Measurements from ENCODE around the gene PKD1L1. TPM values are rescaled to one million over a fixed set of nuclear protein-coding genes. Genes with fewer than 3 reads are reported as not detected.

PKD1L1 gene
- total RNA-seq, 1 experiment from 2014 or later: not detected

DNA sequence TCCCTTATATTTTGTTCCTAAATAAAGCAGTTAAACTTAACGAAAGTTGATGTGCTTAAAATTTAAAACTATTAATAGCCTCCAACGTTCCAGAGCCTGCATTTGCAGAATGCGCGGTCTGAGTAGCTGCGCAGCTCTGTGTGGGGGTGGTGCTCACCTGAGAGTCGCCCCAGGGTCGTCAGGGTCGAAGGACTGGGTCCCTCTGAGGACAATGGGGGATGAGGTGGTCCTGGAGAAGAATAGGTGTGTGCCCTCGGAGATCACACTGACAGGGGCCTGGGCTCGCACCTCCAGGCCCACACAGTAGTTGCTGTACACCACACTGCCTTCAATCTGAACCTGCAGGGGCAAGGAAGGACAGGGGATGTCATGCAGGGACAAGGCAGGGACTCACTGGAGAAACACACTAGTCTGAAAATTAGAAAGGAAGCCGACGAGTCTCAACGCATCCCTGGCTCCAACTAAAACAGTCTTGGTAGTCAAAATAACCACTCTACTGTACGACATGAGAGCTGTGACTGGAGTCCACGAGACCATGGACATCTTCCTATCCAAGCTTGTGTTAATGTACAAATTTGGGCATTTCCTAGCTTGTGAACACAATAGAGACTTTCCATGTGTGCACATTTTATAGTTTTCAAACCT is 54.4 kb downstream of the PKD1L1 start:
- intact Hi-C loops (cut with micrococcal nuclease): no loop called here
- CTCF ChIA-PET: no interaction called here
- Mint-ChIP-seq H3K4me1 (ENCODE audit: insufficient read depth, unreplicated experiment) (no peaks in the 10 kb centered on the region), H3K4me3 (ENCODE audit: unreplicated experiment) (no peak overlapping the region), H3K27ac (ENCODE audit: low read depth, unreplicated experiment) (no peak overlapping the region), H3K36me3 (ENCODE audit: insufficient read depth, unreplicated experiment) (no peaks in the 10 kb centered on the region), H3K9me3 (ENCODE audit: unreplicated experiment) (no peaks in the 10 kb centered on the region), H3K27me3 (ENCODE audit: insufficient read depth, unreplicated experiment) (peaks cover 26% of the 10 kb centered on the region)
- POLR2A ChIA-PET: no interaction called here
- TF ChIP-seq, protein P1, sequence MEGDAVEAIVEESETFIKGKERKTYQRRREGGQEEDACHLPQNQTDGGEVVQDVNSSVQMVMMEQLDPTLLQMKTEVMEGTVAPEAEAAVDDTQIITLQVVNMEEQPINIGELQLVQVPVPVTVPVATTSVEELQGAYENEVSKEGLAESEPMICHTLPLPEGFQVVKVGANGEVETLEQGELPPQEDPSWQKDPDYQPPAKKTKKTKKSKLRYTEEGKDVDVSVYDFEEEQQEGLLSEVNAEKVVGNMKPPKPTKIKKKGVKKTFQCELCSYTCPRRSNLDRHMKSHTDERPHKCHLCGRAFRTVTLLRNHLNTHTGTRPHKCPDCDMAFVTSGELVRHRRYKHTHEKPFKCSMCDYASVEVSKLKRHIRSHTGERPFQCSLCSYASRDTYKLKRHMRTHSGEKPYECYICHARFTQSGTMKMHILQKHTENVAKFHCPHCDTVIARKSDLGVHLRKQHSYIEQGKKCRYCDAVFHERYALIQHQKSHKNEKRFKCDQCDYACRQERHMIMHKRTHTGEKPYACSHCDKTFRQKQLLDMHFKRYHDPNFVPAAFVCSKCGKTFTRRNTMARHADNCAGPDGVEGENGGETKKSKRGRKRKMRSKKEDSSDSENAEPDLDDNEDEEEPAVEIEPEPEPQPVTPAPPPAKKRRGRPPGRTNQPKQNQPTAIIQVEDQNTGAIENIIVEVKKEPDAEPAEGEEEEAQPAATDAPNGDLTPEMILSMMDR (IDR thresholded peaks at IDR 0.05; ENCODE audit: unreplicated experiment): no peak
- no peak for DNase-seq (ENCODE audit: unreplicated experiment)
- no TSS peak for BruUV-seq (replicated peaks)

DNA sequence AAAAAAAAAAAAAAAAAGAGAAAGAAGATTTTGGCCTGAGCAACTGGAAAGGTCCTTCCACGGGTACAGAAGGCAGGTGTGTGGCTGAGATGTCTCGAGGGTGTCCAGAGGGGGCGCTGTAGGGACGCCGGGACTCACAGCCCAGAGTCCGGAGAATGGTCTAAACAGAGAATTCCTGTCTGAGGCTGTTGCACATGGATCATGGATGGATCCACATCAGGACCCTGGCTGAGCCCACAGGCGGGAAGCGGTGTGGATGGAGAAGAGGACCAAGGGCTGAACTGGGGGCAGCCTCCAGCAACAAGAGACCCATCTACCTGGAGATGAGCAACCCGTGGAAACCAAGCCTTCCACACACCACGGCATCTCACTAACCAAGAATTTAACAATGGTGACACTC is 55.0 kb downstream of the PKD1L1 start:
- no peak overlapping the region for H3K4me3 Mint-ChIP-seq (ENCODE audit: unreplicated experiment)
- ChIA-PET CTCF (interaction anchor here (0.6 kb wide), 3 partner anchors 13 to 1807 kb away, joined by 3 to 5 read pairs (median 4); no protein-coding TSS in a partner anchor), POLR2A (no interaction called here)
- peak; percentile 31 for DNase-seq (ENCODE audit: unreplicated experiment)
- no peak overlapping the region for H3K27ac Mint-ChIP-seq (ENCODE audit: low read depth, unreplicated experiment)
- no TSS peak for BruUV-seq (replicated peaks)
- no peaks in the 10 kb centered on the region for H3K9me3 Mint-ChIP-seq (ENCODE audit: unreplicated experiment)
- peaks cover 24% of the 10 kb centered on the region for H3K27me3 Mint-ChIP-seq (ENCODE audit: insufficient read depth, unreplicated experiment)
- TF ChIP-seq, protein P1 (IDR thresholded peaks at IDR 0.05; ENCODE audit: unreplicated experiment): peak; percentile 11
- intact Hi-C loops (cut with micrococcal nuclease): no loop called here
- no peaks in the 10 kb centered on the region for H3K4me1 Mint-ChIP-seq (ENCODE audit: insufficient read depth, unreplicated experiment)
- no peaks in the 10 kb centered on the region for H3K36me3 Mint-ChIP-seq (ENCODE audit: insufficient read depth, unreplicated experiment)

DNA sequence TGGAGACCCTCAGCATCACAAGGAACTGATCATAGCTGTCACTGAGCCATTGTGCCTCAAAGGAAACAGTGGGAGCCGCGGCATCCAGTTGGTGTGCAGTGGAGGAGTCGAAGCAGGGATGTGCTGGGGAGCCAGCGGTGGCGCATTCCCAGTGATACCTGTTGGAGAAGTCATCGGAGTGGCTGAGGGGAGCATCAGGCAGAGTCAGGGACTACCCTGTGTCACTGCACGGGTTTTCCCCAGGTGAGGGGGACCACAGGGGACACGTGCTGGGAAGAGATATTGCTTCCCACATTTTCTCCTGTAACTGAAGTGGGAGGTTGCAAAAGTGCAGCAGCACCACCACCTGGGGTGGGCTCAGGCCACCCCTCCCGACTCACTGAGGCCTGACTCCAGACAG is 57.7 kb downstream of the PKD1L1 start:
- no peaks in the 10 kb centered on the region for H3K36me3 Mint-ChIP-seq (ENCODE audit: insufficient read depth, unreplicated experiment)
- no peaks in the 10 kb centered on the region for H3K4me1 Mint-ChIP-seq (ENCODE audit: insufficient read depth, unreplicated experiment)
- ChIA-PET CTCF (no interaction called here), POLR2A (interaction anchor here (0.6 kb wide), 1 partner anchor 395 kb away, joined by 3 read pairs; no protein-coding TSS in a partner anchor)
- H3K27ac Mint-ChIP-seq (ENCODE audit: low read depth, unreplicated experiment): no peak overlapping the region
- BruUV-seq (replicated peaks): no TSS peak
- intact Hi-C loops (cut with micrococcal nuclease): no loop called here
- H3K27me3 Mint-ChIP-seq (ENCODE audit: insufficient read depth, unreplicated experiment): peaks cover 9% of the 10 kb centered on the region
- no peaks in the 10 kb centered on the region for H3K9me3 Mint-ChIP-seq (ENCODE audit: unreplicated experiment)
- TF ChIP-seq, protein P1 (IDR thresholded peaks at IDR 0.05; ENCODE audit: unreplicated experiment): no peak
- H3K4me3 Mint-ChIP-seq (ENCODE audit: unreplicated experiment): no peak overlapping the region
- no peak for DNase-seq (ENCODE audit: unreplicated experiment)

DNA sequence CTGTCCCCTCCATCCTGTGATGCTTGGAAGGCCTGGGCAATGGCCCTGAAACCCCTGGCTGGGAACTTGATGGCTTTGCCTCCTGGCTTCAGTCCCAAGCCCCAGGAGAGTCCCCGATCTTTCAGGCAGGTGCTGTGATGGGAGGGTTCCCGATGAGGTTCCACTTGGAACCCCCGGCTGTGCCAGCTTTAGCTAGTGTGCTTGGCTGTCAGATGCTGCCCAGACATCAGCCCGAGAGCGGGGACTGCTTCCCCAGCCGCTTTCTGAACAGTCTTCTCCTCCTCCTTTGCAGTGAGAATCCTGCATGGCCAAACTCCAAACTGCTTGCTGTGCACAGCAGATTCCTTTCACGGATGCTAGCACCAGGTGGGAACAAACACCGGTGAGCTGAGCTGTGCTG is 58.1 kb downstream of the PKD1L1 start:
- no TSS peak for BruUV-seq (replicated peaks)
- intact Hi-C loops (cut with micrococcal nuclease): no loop called here
- H3K27me3 Mint-ChIP-seq (ENCODE audit: insufficient read depth, unreplicated experiment): peaks cover 9% of the 10 kb centered on the region
- H3K27ac Mint-ChIP-seq (ENCODE audit: low read depth, unreplicated experiment): no peak overlapping the region
- ChIA-PET POLR2A (no interaction called here), CTCF (no interaction called here)
- no peaks in the 10 kb centered on the region for H3K9me3 Mint-ChIP-seq (ENCODE audit: unreplicated experiment)
- H3K36me3 Mint-ChIP-seq (ENCODE audit: insufficient read depth, unreplicated experiment): no peaks in the 10 kb centered on the region
- no peak for DNase-seq (ENCODE audit: unreplicated experiment)
- TF ChIP-seq, protein P1 (IDR thresholded peaks at IDR 0.05; ENCODE audit: unreplicated experiment): no peak
- no peaks in the 10 kb centered on the region for H3K4me1 Mint-ChIP-seq (ENCODE audit: insufficient read depth, unreplicated experiment)
- H3K4me3 Mint-ChIP-seq (ENCODE audit: unreplicated experiment): no peak overlapping the region

All from MCF 10A (cell line).